A549 (cell line): ENCODE measurements around the gene GRIK1.

Experiments
- CBX2 ChIP-seq: fragments of 200-600 bp; sonication (generic); IDR thresholded peaks from 2 replicates; pipeline ENCODE4 v1.6.1; 2016; ENCODE audit warnings: low read depth, mild to moderate bottlenecking, borderline replicate concordance
- EP300 ChIP-seq, 2 experiments: fragments of >200 bp; sonication (Bioruptor Twin); formaldehyde crosslinking; IDR thresholded peaks; 2 replicates in 1 of 2; 3 replicates in 1 of 2; pipeline ENCODE4 v1.6.1; 2016 to 2017
- JUN ChIP-seq, 2 experiments: fragments of >200 bp; sonication (Bioruptor Twin); formaldehyde crosslinking; IDR thresholded peaks; 2 replicates in 1 of 2; 3 replicates in 1 of 2; pipeline ENCODE4 v1.6.1; 2016 to 2017
- POLR2A ChIP-seq: IDR thresholded peaks from 2 replicates; pipeline ENCODE4 v1.6.1; 2012; ENCODE audit warnings: mild to moderate bottlenecking, low read length
- RAD21 ChIP-seq, 2 experiments: fragments of >200 bp in 1 of 2; sonication (Bioruptor Twin) in 1 of 2; formaldehyde crosslinking in 1 of 2; IDR thresholded peaks in 1 of 2; conservative IDR thresholded peaks in 1 of 2; 2 replicates in 1 of 2; 3 replicates in 1 of 2; pipeline ENCODE4 v1.6.1; 2012 to 2018; ENCODE audit warnings: inconsistent platforms in 1 of 2
- RCOR1 ChIP-seq: fragments of 150-350 bp; IDR thresholded peaks from 2 replicates; pipeline ENCODE4 v1.6.1; 2014; ENCODE audit warnings: antibody characterized with exemption, low read length, low read depth
- RFX5 ChIP-seq: fragments of 450-650 bp; IDR thresholded peaks from 2 replicates; pipeline ENCODE4 v1.7.1; 2014; ENCODE audit warnings: antibody characterized with exemption, mild to moderate bottlenecking, moderate library complexity
- RNF2 ChIP-seq: fragments of 200-600 bp; sonication (generic); IDR thresholded peaks from 2 replicates; pipeline ENCODE4 v1.6.1; 2016; ENCODE audit warnings: low read depth, mild to moderate bottlenecking, antibody characterized with exemption, moderate library complexity, borderline replicate concordance
- ZC3H11A ChIP-seq: fragments of 450-650 bp; IDR thresholded peaks from 2 replicates; pipeline ENCODE4 v1.6.1; 2014; ENCODE audit warnings: antibody characterized with exemption, mild to moderate bottlenecking
- ZNF302 ChIP-seq: fragments of 250-450 bp; sonication (Bioruptor Pico); IDR thresholded peaks from 2 replicates; pipeline ENCODE4 v1.9.0; 2021; ENCODE audit warnings: inconsistent platforms, mild to moderate bottlenecking, moderate library complexity
- TF ChIP-seq, protein P1 (sequence below): fragments of 450-650 bp; IDR thresholded peaks from 2 replicates; pipeline ENCODE4 v1.6.1; 2014; ENCODE audit warnings: antibody characterized with exemption
- TF ChIP-seq, protein P2 (sequence below): fragments of >200 bp; sonication (Bioruptor Twin); formaldehyde crosslinking; IDR thresholded peaks from 3 replicates; pipeline ENCODE4 v1.5.1; 2016

DNA sequence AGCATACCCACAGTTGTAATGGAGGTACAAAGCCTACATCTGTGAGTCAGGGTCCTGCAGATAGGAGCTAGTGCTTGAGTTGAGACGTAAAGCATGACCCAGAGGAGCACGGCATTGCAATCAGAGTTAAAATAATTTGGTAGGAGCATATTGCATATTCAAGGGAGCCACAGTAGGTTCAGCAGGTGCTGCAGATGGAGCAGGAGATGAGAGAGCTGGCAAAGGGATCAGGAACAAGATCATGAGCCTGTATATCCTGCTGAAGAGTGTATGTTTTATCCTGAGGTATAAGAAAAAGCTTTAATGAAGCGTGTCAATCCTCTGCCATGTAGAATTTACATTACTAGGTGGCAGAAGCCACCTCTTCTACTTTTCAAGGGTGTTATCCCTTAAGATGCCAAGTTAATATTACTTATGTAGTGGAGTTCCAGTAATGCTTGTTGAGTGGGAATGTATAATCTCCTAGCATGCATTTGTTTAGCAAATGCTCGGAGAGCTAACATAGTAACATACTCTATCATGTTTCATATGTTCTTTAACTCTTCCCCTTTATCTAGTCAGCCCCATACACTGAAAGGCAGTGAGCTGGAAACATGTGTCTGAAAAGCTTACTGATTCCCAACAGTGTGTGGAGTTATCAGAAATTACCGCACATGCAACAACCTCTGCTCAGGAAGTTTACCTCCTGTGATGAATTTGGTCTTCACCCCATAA, 300.3 kb downstream of the GRIK1 start:
- TF ChIP-seq, protein P1, sequence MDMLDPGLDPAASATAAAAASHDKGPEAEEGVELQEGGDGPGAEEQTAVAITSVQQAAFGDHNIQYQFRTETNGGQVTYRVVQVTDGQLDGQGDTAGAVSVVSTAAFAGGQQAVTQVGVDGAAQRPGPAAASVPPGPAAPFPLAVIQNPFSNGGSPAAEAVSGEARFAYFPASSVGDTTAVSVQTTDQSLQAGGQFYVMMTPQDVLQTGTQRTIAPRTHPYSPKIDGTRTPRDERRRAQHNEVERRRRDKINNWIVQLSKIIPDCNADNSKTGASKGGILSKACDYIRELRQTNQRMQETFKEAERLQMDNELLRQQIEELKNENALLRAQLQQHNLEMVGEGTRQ = no peak
- no peak for TF ChIP-seq POLR2A
- TF ChIP-seq, protein P2, sequence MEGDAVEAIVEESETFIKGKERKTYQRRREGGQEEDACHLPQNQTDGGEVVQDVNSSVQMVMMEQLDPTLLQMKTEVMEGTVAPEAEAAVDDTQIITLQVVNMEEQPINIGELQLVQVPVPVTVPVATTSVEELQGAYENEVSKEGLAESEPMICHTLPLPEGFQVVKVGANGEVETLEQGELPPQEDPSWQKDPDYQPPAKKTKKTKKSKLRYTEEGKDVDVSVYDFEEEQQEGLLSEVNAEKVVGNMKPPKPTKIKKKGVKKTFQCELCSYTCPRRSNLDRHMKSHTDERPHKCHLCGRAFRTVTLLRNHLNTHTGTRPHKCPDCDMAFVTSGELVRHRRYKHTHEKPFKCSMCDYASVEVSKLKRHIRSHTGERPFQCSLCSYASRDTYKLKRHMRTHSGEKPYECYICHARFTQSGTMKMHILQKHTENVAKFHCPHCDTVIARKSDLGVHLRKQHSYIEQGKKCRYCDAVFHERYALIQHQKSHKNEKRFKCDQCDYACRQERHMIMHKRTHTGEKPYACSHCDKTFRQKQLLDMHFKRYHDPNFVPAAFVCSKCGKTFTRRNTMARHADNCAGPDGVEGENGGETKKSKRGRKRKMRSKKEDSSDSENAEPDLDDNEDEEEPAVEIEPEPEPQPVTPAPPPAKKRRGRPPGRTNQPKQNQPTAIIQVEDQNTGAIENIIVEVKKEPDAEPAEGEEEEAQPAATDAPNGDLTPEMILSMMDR = no peak
- no peak for TF ChIP-seq EP300 (IDR thresholded peaks at IDR 0.05)
- no peak for TF ChIP-seq ZC3H11A
- TF ChIP-seq RFX5 = no peak
- no peak for TF ChIP-seq CBX2
- no peak for TF ChIP-seq JUN (IDR thresholded peaks at IDR 0.05)
- no peak for TF ChIP-seq RAD21 (conservative IDR thresholded peaks at IDR 0.05 in 1 of 2, IDR thresholded peaks at IDR 0.05 in 1 of 2)
- no peak for TF ChIP-seq ZNF302 (CRISPR knock-in tag)
- no peak for TF ChIP-seq RCOR1
- TF ChIP-seq RNF2 = no peak
